GM19372 (cell line): ENCODE data around the gene VIM.
A peak's percentile ranks its signal among the peaks of the same experiment; 100 is the strongest.
"Not testable (repeated sequence)": the region's sequence is repeated elsewhere in the genome, so short reads cannot be mapped to it uniquely, and the experiment has no call there.

Source experiments
- ATAC-seq: cut with Tn5 transposase; IDR thresholded peaks from one replicate; pipeline ENCODE4 v1.9.1; 2021; ENCODE audit warnings: mild to moderate bottlenecking, low read depth, moderate library complexity; ENCODE audit not compliant: unreplicated experiment

Gene VIM

DNA sequence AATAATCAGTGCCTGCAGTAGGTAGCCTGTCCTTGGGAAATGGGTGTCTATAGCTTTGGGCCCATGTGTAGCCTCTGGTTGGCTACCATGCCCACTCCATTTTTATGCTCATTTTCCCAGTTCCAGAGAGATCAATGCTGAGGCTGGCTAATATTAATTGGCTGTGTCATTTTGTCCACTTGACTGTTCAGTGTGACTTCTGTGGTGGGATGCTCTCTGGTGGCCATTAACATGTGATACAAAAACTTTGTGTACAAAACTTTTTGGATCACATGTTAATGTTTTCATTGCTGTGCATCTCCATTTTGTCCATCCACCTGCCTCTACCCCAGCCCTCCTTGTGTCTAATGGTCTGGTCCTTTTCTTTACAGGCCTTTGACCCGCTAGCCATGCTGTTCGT lies 22.7 kb downstream of the VIM start:
- no peak for ATAC-seq

DNA sequence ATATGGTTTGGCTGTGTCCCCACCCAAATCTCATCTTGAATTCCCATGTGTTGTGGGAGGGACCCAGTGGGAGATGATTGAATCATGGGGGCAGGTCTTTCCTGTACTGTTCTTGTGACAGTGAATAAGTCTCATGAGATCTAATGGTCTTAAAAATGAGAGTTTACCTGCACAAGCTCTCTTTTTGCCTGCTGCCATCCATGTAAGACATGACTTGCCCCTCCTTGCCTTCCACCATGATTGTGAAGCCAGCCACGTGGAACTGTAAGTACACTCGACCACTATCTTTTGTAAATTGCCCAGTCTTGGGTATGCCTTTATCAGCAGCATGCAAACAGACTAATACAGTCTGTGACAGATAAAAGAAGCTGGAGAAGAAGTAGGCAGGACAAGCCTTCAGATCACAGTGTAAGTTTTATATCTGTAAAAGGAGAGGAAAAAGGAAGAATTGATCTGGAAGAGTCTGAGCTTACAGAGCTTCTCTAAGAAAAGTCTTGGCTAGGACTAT lies 26.6 kb downstream of the VIM start:
- not testable (repeated sequence) for ATAC-seq

DNA sequence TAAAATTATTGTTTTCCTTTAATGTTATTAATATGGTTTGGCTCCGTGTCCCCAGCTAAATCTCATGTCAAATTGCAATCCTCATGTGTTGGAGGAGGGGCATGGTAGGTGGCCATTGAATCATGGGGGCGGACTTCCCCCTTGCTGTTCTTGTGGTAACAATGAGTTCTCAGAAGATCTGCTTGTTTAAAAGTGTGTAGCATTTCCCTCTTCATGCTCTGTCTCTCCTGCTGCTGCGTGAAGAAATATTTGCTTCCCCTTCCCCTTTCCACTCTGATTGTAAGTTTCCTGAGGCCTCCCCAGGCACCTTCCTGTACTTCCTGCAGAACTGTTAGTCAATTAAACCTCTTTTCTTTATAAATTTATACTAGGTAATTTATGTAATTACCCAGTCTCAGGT lies 27.5 kb downstream of the VIM start:
- ATAC-seq = no peak

DNA sequence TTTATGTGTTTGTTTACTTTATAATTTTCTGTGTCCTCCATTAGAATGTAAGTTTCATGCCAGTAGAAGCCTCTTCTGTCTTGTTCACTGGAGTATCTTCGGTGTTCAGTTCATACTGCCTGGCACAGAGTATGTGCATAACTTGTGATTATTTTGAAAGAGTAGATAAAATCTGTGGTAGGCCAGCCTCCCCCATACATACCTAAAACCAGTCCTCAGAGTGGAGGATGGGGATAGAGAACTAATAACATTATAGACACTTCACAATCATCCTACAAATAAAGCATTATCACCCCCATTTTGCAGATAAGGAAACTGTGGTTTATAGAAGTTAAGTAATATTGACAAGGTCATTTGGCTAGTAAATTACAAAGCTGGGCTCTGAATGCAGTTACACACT lies 28.0 kb downstream of the VIM start:
- ATAC-seq = no peak

DNA sequence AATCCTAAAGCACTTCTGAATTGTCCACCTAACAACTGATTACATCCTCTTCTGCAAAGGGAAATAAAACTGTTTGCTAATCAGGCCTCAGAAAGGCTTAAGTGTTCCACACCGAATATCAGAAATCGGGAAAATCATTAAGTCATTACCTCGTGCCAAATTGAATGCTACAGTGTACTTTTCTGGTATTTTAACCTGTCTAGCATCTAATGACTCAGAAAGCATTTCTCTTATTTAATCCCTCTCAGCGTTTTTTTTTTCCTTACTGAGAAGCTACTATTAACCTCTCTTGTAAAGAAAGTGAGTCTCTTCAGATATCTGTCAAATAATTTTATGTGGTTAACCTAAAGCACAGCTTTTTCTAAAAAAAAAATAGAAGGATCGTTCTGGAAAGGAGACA lies 28.6 kb downstream of the VIM start:
- ATAC-seq = no peak

DNA sequence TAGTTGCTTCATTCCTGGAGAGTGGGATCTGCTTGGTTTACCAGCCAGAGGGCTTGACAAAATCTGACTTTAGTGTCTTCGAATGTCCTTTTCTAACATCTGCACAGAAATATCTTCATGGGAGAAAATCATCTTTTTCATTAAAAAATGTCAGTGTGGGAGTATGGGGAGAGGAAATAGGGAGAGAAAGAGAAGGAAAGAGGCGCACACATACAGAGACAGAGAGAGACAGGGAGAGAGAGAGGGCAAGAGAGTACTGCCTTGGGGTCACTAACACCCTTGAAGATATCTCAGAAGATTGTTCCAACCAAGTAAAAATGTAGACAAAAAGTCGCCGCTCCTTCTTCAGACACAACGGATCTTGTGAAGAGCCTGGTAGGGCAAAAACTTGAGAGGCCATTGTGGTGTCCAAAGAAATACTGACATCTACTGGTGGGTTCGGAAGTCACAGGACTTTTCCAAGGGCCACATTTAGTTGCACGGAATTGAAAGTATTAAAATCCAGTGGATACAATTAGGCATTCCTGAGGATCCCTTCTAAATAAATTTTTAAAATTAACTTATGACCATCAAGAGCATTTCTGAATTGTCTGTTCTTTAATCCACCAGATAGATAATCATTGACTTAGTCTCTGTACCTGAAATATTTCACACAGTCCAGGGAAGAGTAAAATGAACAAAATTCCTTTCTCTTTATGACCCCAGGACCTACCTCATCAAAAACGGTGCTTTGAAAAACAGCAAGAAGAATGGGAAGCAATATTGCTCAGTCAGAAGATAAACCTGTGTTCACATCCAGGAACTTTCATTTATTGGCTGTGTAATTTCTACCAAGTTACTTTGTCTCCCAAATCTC lies 29.7 kb downstream of the VIM start:
- peak; percentile 89 for ATAC-seq

DNA sequence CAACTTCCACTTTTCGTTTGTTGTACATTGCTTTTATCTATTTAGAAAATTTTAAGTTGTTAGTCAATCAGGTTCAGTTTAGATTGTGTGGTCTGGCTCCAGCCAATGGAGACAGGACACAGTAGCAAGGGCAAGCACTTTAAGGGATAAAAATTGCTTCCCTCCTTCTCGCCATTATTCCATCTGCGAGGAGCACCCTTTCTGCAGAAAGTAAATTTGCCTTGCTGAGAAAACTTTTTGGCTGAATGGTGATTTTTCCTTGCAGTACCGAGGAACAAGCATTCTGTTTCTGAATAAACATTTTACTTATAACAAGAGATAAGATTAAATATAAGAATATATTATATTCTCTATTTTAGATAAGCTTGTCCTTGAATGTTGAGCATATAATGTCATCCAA lies 34.5 kb downstream of the VIM start:
- ATAC-seq = no peak

DNA sequence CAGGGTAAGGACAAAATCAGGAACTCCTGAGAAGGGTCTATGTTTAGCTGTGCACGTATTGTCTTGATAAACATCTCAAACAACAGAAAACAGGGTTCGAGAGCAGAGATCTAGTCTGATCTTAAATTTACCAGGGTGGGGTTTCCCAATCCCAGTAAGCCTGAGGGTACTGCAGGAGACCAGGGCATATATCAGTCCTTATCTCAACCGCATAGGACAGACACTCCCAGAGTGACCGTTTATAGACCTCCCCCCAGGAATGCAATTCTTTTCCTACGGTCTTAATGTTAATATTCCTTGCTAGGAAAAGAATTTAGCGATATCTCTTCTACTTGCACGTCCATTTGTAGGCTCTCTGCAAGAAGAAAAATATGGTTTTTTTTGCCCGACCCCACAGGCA lies 35.5 kb downstream of the VIM start:
- ATAC-seq = no peak

DNA sequence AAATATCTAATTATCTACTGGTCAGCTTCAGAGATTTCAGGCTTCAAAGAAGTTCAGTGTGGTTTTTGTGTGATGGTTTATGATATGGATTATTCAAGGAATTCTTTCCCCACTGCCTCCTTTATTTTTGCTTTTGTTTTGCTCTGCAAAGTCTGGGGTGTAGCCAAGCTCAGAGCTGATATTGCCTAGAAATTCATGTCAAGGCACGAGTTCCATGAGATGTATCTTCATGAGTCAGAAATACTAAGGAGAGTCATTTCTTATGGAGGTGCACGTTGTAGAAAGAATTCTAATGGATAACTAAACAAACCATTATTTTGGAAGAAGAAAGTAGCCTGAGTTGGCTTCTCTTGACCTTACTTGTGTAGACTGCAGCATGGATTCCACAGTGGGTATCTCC lies 37.4 kb downstream of the VIM start:
- ATAC-seq = no peak

DNA sequence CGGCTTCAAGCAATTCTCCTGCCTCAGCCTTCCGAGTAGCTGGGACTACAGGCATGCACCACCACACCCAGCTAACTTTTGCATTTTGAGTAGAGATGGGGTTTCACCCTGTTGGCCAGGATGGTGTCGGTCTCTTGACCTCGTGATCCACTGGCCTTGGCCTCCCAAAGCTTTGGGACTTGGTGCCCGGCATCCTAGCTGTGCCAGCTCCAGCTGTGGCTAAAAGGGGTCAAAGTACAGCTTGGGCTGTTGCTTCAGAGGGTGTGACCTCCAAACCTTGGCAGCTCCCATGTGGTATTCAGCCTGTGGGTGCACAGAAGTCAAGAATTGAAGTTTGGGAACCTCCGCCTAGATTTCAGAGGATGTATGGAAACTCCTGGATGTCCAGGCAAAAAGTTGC lies 38.5 kb downstream of the VIM start:
- ATAC-seq = not testable (repeated sequence)

DNA sequence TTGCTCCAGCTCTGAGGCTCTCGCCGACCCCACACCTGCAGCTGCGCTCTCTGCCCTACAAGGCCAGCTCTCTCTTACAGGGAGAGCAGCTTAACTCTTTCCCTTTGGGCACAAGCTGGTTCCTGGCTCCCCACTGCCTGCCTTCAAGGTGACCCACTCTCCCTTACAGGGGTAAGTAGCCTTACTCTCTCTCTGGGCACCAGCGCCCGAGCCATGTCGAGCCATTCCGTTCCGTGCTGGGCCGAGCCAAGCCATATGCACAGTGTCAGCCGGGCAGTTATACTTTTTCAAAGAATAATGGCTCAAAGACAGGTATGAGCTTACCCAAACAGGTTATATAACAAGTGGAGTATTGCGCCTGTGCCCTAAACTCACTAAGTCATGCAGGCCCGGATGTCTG lies 44.6 kb downstream of the VIM start:
- ATAC-seq = no peak

DNA sequence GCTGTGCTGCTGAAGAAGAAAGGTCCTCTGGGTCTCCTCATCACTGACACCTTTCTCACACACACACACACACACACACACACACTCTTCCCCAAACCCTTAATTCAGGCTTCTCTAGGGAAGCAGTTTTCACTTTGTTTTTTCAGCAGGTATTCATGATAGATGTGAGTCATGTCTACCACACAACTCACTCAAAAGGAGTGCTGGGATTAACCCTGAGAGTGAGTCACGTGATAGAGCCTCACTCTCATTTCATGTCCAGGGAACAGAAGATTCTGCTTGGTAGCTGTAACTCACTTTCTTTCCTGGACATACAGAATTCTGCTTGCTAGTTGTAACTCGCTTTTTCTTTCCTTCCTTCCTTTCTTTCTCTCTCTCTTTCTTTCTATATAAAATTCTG lies 45.4 kb downstream of the VIM start:
- ATAC-seq = no peak

DNA sequence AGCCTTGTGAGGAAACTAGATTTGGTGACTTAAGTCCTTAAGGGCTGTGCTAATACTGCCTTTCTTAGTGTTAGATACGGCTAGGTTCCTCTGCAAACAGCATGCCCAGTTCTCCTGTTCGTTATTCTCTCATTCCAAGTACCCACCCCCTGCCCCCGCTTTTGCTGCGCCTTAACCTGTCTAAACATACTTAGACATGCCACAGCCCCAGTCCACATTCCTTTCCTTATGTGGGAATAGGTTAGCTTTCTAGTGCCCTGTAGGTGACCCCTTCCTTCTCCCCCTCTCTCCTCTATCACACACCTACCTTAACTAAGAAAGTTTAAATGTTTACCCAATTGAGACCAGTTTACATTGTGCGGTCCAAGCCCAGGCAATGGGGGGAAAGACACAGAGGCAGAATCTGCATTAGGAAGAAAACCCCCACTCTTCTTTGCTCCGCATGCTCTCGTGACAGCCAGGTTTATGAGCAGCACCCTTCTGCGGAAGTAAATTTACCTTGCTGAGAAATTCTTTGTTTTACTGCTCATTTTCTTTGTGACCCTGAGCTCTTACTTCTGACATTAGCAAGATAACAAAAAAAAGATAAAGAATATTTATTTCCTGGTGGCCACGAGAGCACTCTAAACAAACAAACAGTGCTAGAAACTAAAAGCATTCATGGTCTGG lies 48.8 kb downstream of the VIM start:
- ATAC-seq = no peak

DNA sequence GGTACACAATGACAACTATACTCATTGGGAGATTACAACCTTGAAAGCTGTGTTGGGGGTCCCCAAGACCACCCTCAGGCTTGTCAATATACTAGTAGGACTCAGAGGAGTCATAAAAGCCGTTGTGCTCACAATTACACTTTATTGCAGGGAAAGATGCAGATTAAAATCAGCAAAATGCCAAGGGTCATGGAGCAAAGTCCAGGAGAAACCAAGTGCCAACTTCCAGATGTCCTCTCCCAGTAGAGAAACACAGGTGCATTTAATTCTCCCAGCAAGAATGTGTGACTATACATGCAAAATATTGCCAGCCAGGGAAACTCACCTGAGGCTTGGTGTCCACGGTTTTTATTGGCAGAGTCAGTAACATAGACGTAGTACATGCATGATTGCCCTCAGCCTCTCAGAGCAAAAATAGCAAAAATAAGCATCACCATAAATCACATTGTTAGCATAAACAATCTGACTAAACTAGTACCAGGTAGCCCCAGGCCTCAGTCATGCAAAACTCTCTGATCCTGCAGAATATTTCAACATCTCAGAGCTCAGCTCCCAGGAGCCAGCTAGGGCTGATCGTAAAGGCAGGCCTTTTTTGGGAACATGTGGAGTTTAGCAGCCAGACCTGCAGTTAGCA lies 50.7 kb downstream of the VIM start:
- no peak for ATAC-seq

DNA sequence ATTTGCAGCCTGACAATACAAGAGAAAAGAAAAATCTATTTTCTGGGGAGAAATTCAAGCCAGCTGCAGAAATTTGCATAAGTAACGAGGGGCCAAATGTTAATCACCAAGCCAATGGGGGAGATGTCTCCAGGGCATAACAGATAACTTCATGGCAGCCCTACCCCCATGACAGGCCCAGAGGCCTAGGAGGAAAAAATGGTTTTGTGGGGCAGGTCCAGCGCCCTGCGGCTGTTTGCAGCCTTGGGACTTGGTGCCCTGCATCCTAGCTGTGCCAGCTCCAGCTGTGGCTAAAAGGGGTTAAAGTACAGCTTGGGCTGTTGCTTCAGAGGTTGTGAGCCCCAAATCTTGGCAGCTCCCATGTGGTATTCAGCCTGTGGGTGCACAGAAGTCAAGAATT lies 54.3 kb downstream of the VIM start:
- no peak for ATAC-seq

DNA sequence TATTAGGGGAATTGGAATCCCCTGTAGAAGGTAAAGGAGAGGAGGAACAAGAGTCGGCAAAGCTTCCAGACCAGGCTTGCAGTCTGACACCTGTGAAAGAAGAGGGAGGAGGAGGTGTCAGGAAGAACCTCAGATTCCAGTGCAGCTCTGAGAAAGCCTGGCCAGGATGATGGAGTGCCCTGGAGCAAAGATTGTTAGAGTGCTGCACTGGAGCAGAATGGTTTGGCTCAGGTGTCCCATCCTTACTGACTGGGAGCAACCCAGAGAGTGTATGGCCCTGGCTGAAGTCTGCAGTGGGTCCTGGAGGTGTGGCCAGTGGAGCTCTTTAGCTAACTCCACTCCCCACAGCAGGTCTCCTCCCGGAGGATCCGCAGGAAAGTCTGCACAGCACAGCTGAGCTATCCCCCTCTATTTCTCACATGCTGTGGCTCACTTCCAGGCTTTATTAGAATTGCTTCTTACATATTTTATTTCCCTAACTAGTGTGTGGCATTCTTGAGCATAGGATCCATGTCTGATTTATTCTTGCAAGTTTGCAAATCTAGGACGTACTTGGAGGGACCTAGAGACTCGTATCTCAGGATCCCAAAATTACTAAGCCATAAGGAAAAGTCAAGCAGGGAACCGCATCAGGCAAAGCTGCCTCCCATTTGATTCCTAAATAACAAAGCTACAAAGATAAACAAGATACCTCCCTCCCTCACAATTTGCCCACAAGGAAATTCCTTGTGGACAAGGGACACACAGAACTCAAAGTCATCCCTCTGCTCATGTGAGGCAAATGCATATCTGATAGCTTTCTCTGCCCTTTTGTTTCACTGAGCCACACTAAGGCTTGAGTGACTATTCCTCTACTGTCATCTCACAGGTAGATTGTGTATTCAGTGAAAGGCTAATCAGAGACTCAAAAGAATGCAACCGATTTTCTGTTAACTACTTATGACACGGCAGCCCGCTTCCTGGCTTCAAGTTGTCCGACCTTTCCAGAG lies 58.8 kb downstream of the VIM start:
- no peak for ATAC-seq
